ENCODE results near the gene AKIRIN2. TPM values are rescaled to one million over a fixed set of nuclear protein-coding genes. Genes with fewer than 3 reads are reported as not detected.

Gene AKIRIN2
- polyA plus RNA-seq, 1 donor (not counting 4 experiments of a cell fraction or from before 2014, with no cell fraction given), result 24.6 TPM

GRCh38 chr6:87668013-87668412, 34.0 kb downstream of the AKIRIN2 start:
- Histone ChIP-seq H3K9ac (ENCODE audit: control insufficient read depth, extremely low read depth, insufficient read depth, low read length) (no peak overlapping the region), H3K36me3 (ENCODE audit: control insufficient read depth in 2 of 2, extremely low read depth in 1 of 2, insufficient read depth in 2 of 2, low read length in 2 of 2) (peaks cover 4 to 16% of the 10 kb centered on the region in 2 experiments), H3K9me1 (ENCODE audit: control insufficient read depth, extremely low read depth, insufficient read depth, low read length) (no peaks in the 10 kb centered on the region), H3K27ac (ENCODE audit: control insufficient read depth, insufficient read depth, low read length) (no peak overlapping the region), H3K4me3 (ENCODE audit: control insufficient read depth in 2 of 3, extremely low read depth in 1 of 3, insufficient read depth in 2 of 3, low read depth in 1 of 3, low read length in 3 of 3) (no peak overlapping the region), H4K20me1 (ENCODE audit: control insufficient read depth, extremely low read depth, insufficient read depth, low read length) (no peaks in the 10 kb centered on the region), H2AFZ (ENCODE audit: control insufficient read depth, low read length) (no peak overlapping the region), H3K9me3 (ENCODE audit: control insufficient read depth, low read depth, low read length) (no peaks in the 10 kb centered on the region), H3K4me1 (ENCODE audit: control insufficient read depth, extremely low read depth, insufficient read depth, low read length) (no peaks in the 10 kb centered on the region), H3K79me2 (ENCODE audit: control insufficient read depth, insufficient read depth, low read length) (no peaks in the 10 kb centered on the region), H3K4me2 (ENCODE audit: control insufficient read depth, extremely low read depth, insufficient read depth, low read depth, low read length) (no peak overlapping the region), H3K27me3 (ENCODE audit: control insufficient read depth, extremely low read depth, insufficient read depth, low read length) (no peaks in the 10 kb centered on the region)
- FAIRE-seq (no peak), DNase-seq (ENCODE audit: low read depth, low spot score) (no peak)
- TF ChIP-seq CTCF (optimal IDR thresholded peaks at IDR 0.05 in 1 of 3, IDR thresholded peaks at IDR 0.05 in 1 of 3, conservative IDR thresholded peaks at IDR 0.05 in 1 of 3; ENCODE audit: extremely low read depth in 1 of 3, insufficient read depth in 2 of 3, low read length in 3 of 3), result no peak
- no peak for TF ChIP-seq EZH2 (IDR thresholded peaks at IDR 0.05; ENCODE audit: low read length)
- dilution Hi-C loops (cut with MboI; ENCODE audit: extremely low pct_ligation_motif_present, low sequenced_read_pairs), result no loop called here

- Histone ChIP-seq H3K9me1 (ENCODE audit: control insufficient read depth, extremely low read depth, insufficient read depth, low read length) (no peaks in the 10 kb centered on the region), H3K27ac (ENCODE audit: control insufficient read depth, insufficient read depth, low read length) (no peak overlapping the region), H2AFZ (ENCODE audit: control insufficient read depth, low read length) (no peak overlapping the region), H3K4me2 (ENCODE audit: control insufficient read depth, extremely low read depth, insufficient read depth, low read depth, low read length) (no peak overlapping the region), H3K27me3 (ENCODE audit: control insufficient read depth, extremely low read depth, insufficient read depth, low read length) (no peaks in the 10 kb centered on the region), H3K79me2 (ENCODE audit: control insufficient read depth, insufficient read depth, low read length) (no peaks in the 10 kb centered on the region), H3K4me1 (ENCODE audit: control insufficient read depth, extremely low read depth, insufficient read depth, low read length) (no peaks in the 10 kb centered on the region), H3K9me3 (ENCODE audit: control insufficient read depth, low read depth, low read length) (no peaks in the 10 kb centered on the region), H4K20me1 (ENCODE audit: control insufficient read depth, extremely low read depth, insufficient read depth, low read length) (no peaks in the 10 kb centered on the region), H3K36me3 (ENCODE audit: control insufficient read depth in 2 of 2, extremely low read depth in 1 of 2, insufficient read depth in 2 of 2, low read length in 2 of 2) (peaks cover 1 to 11% of the 10 kb centered on the region in 2 experiments), H3K4me3 (ENCODE audit: control insufficient read depth in 2 of 3, extremely low read depth in 1 of 3, insufficient read depth in 2 of 3, low read depth in 1 of 3, low read length in 3 of 3) (no peak overlapping the region), H3K9ac (ENCODE audit: control insufficient read depth, extremely low read depth, insufficient read depth, low read length) (no peak overlapping the region)
- dilution Hi-C loops (cut with MboI; ENCODE audit: extremely low pct_ligation_motif_present, low sequenced_read_pairs), result no loop called here
- TF ChIP-seq CTCF (optimal IDR thresholded peaks at IDR 0.05 in 1 of 3, IDR thresholded peaks at IDR 0.05 in 1 of 3, conservative IDR thresholded peaks at IDR 0.05 in 1 of 3; ENCODE audit: extremely low read depth in 1 of 3, insufficient read depth in 2 of 3, low read length in 3 of 3) (no peak), EZH2 (IDR thresholded peaks at IDR 0.05; ENCODE audit: low read length) (no peak)
- DNase-seq (ENCODE audit: low read depth, low spot score) (no peak), FAIRE-seq (no peak)
Measured at GRCh38 chr6:87667032-87667431, 35.0 kb downstream of the AKIRIN2 start.

All from keratinocyte (primary cell).